GM04504 (cell line): ENCODE measurements around the gene SPRR5.

Experiments used
- DNase-seq: peaks from one replicate; pipeline ENCODE4 v3.0.0-alpha.2; 2012; ENCODE audit warnings: low read depth

SPRR5 gene

GRCh38 chr1:152983234-152983633 is 36.2 kb downstream of the SPRR5 start:
- DNase-seq, result no peak

GRCh38 chr1:152983743-152984142 is 36.7 kb downstream of the SPRR5 start, which contains the start of gene SPRR1A:
TSS of gene SPRR1A (plus strand) at chr1:152984081. CDS start at chr1:152985231, 1,150 bp downstream.
- no peak for DNase-seq

GRCh38 chr1:152986578-152986977 is 39.6 kb downstream of the SPRR5 start:
- DNase-seq, result no peak

GRCh38 chr1:152993186-152993585 is 46.2 kb downstream of the SPRR5 start:
- no peak for DNase-seq

- no peak for DNase-seq
Observed at GRCh38 chr1:152995842-152996241, 48.8 kb downstream of the SPRR5 start.

- DNase-seq, result no peak
Observed at GRCh38 chr1:152996633-152997400, 49.8 kb downstream of the SPRR5 start.

- no peak for DNase-seq
Observed at GRCh38 chr1:152997901-152998300, 50.9 kb downstream of the SPRR5 start.

GRCh38 chr1:152998476-152998875 is 51.5 kb downstream of the SPRR5 start:
- no peak for DNase-seq
